SH-SY5Y (cell line): Measurements from ENCODE around the gene EFCAB6.

Source experiments
- GATA2 ChIP-seq: IDR thresholded peaks from 2 replicates; pipeline ENCODE4 v1.6.1; 2011; ENCODE audit warnings: mild to moderate bottlenecking, low read depth, low read length
- GATA3 ChIP-seq: IDR thresholded peaks from 2 replicates; pipeline ENCODE4 v1.6.1; 2011; ENCODE audit warnings: low read depth, mild to moderate bottlenecking, low read length, moderate library complexity

GRCh38 chr22:43849731-43850130 is 37.6 kb upstream of the EFCAB6 start:
- TF ChIP-seq GATA3, result no peak
- no peak for TF ChIP-seq GATA2
